H1 (cell line): ENCODE results near the gene CSAD. TPM values are rescaled to one million over a fixed set of nuclear protein-coding genes. Genes with fewer than 3 reads are reported as not detected.

Experiments
- CTBP2 ChIP-seq: IDR thresholded peaks from 2 replicates; pipeline ENCODE4 v1.7.0; 2011; ENCODE audit warnings: borderline replicate concordance, mild to moderate bottlenecking, moderate library complexity, mixed read lengths, low read length; ENCODE audit not compliant: insufficient read depth, insufficient read length
- polyA plus RNA-seq, 7 experiments: library from polyadenylated mRNA; depleted of rRNA in 3 of 7; stranded (reverse) in 5 of 7; unstranded in 2 of 7; fragments of >200 nt in 5 of 7; fragments of 200-250 nt in 2 of 7; gene quantifications; 1 replicate in 5 of 7; 2 replicates in 1 of 7; 4 replicates in 1 of 7; pipeline versions ENCODE4 v1.2.1 to v1.2.3, GENCODE V29; 2011 to 2013; ENCODE audit warnings: missing spikeins in 2 of 7, mixed read lengths in 2 of 7
- total RNA-seq: library from RNA; stranded (reverse); fragmentation: NEBNext Ultra II Directional; extraction: Animal tissue kit (Norgen Biotek cat#: 25700); gene quantifications from 2 replicates; pipeline ENCODE4 v1.2.1, GENCODE V29; 2021

The CSAD gene
- total and polyA plus RNA-seq, 2 of the 8 experiments (the other 6 are each of a cell fraction or from before 2014, with no cell fraction given), result 8.8 to 11.3 TPM

GRCh38 chr12:53143355-53143754 is 37.4 kb downstream of the CSAD start (continued):
- no peak for TF ChIP-seq CTBP2
